DMS153 treated with DMSO at 0.1 percent for 48 hours (cell line): Measurements from ENCODE around the gene VAV2.
"Not testable (repeated sequence)": the region's sequence is repeated elsewhere in the genome, so short reads cannot be mapped to it uniquely, and the experiment has no call there.

Experiments used
- DNase-seq: peaks from one replicate; lab custom pipeline; 2025; ENCODE audit not compliant: unreplicated experiment; lab: John Stamatoyannopoulos, UW

The VAV2 gene

DNA sequence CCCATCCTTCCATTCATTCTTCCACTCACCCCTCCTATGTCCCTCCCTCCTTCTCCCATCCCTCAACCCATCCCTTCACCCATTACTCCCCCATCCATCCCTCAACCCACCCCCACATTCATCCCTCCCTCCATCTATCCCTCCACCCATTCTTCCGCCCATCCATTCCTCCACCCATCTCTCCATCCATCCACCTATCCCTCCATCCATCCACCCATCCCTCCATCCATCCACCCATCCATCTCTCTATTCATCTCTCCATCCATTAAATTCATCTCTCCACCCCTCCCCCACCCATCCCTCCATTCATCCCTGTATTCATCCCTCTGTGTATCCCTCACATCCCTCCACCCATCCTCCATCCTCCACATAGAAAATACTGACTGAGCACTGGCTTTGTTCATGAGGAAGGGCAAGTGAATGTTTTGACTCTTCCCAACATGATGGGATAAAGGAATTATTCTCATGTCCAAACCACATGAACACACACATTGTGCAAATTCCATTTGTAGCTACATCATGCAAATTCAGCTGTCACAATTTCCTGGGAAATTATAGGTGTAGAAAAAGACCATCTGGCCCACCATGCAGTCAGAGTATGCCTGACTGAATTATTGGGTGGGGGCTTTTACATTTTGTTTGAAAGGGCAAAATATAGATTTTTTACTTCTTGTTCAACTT lies 6.9 kb upstream of the VAV2 start:
- DNase-seq = no peak

DNA sequence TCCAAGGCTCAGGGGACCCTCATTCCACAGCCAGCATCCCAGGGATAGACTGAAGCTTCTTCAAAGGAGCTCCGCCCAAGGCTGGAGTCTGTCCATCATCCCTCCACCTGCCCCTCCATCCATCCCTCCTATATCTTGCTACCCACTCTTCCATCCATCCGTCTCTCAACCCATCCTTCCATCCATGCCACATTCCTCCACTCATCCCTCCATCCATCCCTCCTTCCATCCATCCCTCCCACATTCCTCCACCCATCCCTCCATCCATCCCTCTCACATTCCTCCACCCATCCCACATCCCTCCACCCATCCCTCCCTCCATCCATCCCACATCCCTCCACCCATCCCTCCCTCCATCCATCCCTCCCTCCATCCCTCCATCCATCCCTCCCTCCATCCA lies 5.5 kb upstream of the VAV2 start:
- no peak for DNase-seq

DNA sequence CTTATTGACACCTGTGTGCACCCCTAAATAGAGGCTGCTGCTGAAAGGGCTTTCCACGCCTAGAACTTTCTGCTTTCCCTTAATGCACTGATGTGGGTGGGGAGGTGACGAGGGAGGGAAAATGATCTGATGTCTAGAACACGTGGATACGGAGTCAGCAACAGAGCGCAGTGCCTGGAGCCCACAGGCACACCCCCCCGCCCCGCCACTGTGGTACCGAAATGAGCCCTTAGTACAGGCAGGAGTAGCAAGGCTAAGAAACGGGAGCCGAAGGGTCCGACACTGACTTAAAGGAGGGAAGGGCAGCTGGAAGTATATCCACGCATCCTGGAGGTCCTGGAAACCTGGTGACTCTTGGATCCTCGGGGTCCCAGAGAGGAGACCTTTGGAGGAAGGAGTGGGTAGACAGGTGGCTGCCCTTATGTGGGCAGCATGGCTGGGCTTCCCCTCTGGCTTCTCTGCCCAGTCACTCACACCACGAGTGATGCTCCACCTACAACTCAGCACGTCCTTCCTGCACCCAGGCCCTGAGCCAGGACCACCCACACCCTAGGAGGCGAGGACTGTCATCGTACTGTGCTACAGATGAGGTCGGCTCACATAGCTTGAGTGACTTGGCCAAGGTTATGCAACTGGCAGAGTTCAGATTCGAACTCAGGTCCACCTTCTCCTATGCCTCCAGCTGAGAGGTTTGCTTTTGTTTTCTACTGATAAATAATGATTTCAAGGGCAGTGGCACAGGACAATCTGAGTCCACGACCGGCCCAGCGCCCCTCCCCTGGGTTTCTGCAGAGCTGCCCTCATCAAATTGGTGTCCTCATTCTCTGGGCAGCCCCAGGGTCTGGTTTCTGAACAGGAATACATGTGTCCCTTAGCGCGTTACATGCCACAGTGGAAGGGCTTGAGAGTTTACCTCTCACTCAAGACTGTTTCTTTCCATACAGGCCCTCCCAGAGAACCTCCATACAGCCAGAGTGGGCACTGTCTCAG lies 4.7 kb upstream of the VAV2 start:
- DNase-seq = no peak

DNA sequence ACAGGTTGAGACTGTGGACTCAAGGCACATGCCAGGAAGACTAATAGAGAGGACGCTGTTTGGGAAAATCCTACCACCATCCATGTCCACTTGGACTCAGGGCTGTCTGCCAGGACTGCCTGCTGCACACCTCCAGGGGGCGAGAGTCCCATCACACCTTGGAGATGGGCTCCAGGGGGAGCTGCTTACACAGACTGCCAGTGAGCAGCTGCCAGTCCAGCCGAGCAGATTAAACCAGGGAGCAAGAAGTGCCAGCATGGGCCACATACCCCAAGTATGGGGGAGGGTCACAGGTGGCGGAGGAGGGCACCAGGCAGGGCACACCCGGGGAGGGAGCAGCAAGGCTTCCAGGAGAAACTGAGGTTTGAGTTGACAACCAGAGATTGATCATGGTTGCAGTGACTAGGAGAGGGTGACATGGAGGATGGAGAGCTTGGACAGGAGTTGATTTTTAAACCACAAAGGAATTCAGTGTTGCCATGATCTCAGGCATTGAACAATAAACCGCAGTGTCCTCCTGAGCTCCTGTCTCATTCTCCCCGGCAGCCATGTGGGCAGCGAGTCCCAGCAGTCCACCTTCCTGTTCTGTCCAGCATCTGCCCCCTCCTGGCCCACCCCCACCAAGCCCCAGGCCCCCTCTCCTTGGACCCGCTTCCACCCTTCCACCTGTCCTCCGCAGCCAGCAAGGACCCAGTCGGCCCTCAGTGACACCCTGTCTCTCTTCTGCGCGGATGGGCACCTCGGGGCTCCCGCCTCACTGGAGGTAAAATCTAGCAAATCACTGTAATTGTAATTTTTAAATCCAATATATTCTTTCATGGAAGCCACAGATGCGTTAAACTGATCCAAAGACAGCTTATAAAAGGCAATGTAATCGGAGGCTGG lies 3.1 kb upstream of the VAV2 start:
- DNase-seq = no peak

DNA sequence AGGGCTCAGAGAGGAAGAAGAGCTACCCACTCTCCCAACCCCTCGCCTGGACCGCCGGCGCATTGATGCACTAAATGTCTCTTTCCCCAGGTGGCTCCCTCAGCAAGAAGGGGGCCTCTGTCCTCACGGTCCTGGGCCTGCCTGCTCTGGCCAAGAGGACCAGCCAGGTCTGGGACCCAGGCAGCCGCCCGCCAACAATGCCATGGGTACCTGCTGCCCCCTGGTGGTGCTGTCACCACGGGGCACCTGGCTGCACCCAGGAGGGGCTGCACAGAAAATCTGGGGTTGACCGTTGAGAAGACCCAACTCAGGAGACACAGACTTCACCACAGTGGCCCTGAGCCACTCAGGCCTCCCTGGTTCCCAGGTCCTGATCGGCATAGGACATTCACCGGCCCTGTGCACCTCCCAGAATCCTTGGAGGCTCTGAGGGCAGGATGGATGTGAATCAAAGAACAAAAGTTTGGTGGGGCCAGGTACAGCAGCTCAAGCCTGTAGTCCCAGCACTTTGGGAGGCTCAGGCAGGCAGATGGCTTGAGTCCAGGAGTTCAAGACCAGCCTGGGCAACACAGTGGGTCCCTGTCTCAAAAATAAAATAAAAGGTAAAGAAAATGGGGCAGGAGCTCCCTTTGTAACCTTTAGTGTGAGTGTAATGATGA lies 2.4 kb upstream of the VAV2 start:
- peak; percentile 37 for DNase-seq

DNA sequence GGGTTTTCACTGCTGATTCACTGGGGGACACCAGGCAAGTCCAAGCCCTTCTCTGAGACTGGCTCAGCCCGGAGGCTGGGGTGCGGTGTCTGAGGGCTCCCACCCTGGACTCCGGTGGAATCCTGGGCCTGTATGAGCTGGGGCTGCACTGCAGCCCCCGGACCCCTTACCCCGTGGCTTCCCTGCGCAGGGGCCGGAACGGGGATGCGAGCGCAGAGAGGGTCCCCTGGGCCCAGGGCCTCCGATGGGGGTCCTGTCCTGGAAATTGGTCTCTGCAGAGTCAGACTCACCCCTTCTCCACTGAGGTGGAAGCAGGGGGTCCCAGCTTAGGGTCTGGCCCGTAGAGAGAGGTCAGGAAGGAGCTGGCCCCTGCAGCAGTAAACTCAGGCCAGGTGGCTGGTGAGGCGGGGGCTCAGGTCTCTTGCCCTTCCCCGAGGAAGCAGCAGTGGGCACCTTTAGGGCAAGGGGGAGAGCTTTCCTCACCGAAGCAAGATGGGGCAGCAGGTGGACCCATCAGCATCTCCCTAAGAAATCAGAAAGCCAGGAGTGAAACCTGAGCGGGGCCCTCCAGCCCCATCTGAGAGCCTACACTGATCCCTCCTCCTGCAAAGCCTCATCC lies 1.6 kb upstream of the VAV2 start:
- no peak for DNase-seq

DNA sequence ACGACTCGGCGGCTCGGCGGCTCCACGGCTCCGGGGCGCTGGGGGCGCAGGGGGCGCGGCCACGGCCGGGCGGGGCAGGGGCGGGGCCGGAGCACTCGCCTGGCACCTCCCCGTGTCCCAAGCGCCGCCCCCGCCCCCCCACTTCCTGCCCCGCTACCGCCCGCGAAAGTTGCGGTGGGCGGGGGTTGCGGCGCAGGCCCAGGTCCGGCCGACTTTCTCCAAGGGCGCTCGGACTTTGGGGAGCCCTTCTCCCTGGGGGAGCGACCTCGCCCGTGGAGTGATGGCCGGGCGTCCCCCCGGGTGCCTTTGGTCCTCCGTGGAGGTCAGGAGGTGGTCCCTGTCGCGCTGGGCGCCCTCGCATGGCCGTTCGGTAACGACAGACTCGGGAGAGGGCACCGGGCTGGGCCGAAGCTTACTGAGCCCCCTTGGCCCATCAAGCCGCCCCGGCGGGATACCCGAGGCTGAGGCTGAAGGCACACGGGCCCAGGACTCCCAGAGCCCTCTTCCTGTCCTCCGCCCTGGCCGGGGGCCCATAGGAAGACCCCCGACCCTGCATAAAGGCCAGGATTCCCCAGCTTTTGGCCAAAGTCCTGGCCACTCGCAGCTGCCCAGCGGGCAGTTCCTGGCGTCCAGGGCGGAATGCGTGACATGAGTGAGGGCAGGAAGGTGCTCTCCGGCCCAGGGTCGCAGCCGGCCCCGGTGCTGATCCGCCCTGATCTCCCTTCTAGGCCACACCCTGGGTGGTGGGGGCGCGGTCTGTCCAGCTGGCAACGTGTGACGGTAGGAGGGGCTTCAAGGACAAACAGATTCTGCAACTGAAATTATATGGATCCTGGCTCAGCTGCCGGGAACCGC lies 883 bp upstream of the VAV2 start:
- peak; percentile 54 for DNase-seq

DNA sequence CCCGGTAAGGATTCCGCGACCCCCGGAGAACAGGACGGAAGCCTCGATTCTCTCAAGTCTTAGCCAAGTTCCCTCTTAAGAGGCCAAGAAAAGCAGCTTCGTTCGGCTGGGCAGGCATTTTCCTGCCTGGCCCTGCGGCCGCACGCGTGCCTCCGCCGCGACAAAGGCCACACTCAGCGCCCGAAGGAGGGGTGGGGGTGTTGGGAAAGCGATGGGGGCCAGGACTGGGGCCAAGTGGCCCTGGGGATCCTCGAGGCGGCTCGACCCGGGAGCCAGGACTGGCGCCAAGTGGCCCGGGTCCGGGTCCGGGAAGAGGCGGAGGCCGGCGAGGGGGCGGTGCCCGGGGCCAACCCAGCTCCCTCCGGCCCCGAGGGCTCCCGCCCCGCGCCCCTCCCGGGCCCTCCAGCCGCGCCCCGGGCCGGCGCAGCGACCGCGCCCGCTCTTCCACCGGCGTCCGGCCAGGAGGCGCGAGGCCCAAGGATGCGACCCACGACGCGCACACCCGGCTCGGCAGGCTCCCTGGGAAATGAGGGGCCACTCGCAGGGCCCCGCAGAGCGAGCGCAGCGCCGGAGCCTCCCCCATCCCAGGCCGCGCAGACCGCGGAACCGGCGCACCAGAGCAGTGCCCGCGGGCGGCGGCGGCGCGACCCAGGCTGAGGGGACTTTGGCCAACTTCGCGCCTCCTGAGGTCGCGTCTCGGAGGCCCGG lies 756 bp downstream of the VAV2 start:
- DNase-seq = no peak

DNA sequence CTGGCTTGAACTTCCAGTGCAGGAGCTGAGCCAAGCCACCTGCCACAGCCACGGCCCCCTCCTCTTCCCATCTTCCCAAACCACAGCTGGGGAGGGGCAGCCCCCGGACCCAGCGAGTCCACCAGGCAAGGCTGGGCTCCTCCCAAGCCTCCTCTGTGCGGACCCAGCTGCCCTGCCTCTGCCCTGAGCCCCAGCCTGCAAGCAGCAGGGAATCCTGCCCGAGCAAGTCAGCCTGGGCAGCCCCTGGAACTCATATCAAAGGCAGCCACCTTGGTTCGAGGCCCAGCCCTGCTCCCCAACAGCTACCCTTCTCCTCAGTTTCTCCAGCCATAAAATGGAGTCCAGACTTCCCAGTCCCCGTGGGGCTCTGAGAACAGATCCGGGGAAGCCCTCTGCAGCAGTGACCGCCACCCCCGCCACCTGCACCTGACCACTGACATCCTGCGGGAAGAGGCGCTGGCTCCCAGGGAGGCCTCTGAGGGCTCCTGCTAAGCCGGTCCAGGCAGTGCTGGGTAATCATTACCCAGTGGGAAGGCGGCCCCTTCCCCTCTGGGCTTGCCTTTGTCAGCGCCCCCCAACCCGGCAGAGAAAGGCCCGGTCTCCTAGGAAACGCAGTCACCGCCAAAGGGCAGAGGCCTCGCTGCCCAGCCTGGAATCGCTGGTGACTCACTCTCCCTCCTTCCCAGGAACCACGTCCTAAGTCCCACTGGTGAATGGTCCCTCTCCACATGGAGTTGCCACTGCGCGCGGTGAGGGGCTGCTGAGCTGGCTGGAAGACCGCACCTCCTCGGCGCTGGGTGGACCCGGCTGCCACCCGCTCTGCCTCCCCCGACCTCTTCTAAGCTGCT lies 1.5 kb downstream of the VAV2 start:
- no peak for DNase-seq

DNA sequence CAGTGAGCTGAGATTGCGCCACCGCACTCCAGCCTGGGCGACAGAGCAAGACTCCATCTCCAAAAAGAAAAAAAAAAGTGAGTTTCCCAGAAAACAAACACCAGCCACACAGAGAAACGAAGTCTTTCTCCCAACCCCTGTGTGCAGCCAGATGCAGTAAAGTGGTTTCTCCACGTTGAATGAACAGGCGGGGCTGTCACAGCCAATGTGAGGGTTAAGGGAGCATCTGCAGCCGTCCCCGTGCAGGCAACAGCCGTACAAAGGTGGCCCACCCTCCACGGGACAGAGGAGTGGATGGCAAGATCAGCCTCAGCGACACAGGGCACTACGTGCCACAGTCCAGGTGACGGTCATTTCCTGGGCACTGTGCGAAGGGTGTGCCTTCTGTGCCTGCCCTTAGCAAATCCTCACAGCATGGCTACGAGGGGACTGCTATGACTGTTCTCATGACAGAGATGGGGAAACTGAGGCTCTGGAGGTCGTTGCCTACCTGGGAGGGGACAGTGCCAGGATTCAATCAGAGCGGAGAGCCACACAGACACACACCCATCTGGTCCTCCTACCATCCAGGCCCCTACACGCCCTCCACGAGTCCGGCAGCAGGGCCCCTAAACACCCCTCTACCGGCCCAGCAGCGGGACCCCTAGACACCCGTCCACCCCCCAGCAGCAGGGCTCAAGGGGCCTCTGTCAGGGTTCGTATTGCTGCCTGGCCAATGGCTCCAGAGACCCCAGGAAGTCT lies 2.3 kb downstream of the VAV2 start:
- DNase-seq = no peak

DNA sequence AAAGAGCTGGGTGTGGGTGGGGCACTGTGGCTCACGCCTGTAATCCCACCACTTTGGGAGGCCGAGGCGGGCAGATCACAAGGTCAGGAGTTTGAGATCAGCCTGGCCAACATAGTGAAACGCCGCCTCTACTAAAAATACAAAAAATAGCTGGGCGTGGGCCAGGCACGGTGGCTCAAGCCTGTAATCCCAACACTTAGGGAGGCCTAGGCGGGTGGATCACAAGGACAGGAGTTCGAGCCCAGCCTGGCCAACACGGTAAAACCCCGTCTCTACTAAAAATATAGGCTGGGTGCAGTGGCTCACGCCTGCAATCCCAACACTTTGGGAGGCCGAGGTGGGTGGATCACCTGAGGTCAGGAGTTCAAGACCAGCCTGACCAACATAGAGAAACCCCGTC lies 3.4 kb downstream of the VAV2 start:
- DNase-seq = not testable (repeated sequence)

DNA sequence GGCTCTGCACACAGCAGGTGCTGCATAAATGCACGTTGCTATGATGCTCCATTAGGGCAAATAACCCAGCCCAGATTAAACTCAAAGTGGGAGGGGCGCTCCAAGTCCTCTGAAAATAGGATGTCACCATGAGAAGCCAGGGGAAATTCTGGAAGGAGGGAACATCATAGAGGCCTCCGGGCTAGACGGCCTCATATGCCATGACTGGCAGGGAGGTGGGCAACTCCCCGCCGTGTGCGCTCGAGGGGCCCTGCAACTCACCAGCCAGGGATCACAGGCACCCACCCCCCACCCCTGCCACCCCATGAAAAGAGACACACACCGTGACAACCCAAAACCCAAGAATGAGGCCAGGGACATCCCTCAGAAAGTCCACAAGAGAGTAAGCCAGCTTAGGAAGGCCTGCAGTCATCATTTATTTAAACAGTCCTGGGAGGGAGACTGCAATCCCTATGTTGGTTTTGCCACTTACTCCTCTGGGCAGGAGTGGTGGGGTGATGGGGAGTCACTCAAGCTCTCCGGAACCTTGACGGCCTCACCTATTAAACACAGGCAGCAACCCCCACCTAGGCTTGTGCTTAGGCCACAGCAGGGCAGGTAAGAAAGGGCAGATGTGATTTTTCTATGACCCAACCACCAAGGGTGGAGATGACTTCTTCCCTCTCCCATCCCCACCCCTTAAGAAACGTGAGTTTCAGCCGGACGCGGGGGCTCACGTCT lies 4.0 kb downstream of the VAV2 start:
- no peak for DNase-seq

DNA sequence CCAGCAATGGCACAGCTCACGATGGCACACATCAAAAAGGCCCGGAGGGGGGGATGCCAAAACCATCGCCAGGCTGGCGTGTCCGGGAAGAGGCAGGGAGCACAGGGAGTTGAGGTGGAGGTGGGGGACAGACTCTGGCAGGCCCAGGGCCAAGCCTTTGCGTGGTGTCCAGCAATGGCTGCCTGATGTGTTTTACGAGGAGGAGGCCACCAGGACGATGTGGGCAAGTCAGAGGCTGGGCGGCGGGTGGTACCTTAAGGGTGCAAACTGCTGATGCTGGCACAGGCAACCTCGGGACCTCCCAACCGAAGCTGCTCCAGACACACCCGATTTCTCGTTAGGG lies 4.7 kb downstream of the VAV2 start:
- no peak for DNase-seq

DNA sequence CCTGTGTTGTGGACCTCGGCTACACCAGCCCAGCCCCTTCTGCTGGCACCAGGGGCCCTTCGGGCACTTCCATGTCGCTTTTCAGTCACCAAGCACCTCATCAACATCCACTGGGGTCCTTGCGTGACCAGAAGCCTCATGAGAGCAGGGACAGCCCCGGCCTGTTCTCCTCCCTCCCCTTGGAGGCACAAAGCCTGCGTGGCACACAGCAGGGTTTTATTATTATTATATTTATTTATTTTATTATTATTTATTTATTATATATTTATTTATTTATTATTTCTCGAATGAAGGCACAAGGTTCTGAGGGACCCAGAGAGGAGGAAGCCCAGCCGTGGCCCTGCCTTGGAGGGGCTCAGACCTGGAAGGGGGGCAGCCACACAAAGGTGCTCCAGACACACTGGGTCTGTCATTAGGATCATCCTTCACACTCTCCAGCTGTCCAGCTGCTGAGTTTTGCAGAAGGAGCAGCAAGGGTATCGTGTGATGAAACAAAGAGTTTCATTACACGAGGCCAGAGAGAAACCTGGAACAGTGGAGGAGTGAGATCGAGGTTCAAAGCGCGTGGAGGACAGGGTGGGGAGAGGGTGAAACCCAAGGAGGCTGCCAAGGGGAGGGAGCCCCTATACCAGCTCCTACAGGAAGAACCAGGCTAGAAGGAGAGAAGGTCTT lies 5.2 kb downstream of the VAV2 start:
- DNase-seq = no peak

DNA sequence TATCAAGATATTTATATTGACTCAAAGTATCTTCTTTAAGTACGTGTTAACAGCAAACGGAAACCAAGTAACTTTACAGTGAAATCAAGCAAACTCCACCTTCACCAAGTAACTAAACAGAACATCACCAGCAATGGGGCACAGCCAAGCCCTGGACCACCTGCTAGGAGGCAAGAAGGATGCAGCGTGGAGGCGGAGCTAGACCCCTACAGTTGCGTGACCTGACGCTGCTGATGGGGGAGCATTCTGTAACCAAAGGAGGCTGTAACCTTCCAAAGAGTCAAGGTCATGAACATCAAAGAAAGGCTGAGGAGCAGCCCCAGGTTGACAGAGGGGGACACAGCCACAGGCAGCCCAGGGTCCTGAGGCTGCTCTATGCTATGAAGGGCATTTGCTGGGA lies 6.1 kb downstream of the VAV2 start:
- no peak for DNase-seq
